ENCODE data around the gene NR6A1.

NR6A1 gene

DNA sequence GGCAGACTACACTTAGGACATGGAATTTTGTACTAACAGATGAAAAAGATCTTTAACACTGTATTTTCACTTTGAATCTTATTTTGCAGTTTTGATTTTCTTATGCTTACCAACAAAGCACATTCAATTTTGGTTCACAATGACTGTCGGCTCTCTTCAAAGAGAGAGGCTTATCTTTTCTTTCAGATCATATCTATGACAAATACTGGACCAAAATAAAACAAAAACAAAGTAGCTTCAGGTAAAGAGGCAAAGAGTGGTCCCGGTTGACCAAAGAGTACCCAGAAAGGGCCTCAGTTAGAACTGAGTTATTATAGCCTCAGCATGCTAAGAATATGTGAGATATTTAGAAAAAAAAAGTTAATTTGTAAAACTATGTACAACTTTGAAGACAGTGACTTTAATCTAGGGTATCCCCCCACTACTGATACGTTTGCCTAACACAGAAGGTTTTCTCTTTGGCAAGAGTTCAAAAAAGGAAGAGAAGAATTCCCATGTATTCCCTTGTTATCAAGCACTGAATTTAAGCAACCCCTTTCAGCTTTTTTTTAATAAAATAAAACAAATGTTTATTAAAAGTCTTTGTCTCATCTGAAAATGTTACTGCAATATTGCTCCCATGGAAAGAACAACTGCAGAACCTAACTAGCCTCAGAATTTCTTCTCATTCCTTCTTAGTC is 50.5 kb downstream of the NR6A1 start:
- DNase-seq, result no peak

DNA sequence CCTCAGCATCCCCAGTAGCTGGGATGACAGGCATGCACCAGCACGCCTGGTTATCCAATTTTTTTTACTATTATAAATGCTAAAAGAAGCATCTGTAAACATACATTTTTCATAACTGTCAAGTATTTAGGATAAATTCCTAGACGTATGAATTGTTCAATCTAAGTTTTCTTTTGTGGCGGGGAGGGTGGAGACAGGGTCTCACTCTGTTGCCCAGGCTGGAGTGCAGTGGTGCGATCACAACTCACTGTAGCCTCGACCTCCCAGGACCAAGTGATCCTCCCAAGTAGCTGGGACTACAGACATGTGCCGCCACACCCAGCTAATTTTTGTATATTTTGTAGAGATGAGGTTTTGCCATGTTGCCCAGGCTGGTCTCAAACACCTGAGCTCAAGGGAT is 52.2 kb downstream of the NR6A1 start:
- no peak for DNase-seq

DNA sequence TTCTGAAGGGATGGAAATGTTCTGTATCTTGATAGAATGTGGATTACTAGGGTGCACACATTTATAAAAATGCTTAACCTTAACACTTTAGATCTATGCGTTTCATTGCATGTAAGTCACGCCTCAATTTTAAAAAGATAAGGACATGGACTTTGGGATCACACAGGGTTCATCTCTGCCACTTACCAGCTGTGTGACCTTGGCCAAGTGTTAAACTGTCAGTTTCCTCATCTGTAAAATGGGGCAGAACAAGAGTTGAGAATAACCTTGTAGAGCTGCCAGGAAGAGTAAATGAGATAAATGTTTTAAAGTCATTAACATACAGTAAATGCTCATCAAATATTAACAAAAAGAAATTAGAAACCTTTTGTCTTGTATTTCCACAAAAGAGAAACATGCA is 53.5 kb downstream of the NR6A1 start:
- DNase-seq, result no peak

DNA sequence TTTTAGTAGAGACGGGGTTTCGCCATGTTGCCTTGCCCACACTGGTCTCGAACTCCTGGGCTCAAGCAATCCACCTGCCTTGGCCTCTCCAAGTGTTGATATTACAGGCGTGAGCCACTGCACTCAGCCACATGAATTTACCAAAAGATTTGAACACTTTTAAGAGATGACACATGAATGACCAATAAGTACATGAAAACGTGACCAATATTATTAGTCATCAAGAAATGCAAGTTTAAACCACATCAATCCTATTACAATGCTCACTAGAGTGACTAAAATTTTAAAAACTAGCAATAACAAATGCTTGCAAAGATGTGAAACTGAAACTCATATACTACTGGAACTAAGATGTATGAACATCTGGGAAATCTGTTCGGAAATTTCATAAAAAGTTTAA is 54.3 kb downstream of the NR6A1 start:
- DNase-seq, result no peak

DNA sequence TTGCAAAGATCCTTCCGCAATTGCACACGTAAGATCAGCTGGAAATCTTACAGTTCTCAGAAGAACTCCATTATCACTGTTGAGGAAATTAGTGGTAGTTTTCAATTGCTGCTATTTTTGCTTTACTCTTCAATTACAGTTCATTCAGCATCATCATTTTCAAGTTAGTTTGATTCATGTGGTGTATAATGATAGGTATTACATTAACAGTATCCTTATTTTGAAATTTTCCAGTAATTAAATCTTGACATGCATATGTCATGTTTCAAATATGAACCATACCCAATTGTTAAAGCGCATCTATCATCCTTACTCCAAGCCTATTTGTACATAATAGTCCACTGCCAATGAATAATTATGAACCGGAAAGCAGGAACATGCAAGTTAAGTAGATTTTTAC is 60.3 kb downstream of the NR6A1 start:
- no peak for DNase-seq

DNA sequence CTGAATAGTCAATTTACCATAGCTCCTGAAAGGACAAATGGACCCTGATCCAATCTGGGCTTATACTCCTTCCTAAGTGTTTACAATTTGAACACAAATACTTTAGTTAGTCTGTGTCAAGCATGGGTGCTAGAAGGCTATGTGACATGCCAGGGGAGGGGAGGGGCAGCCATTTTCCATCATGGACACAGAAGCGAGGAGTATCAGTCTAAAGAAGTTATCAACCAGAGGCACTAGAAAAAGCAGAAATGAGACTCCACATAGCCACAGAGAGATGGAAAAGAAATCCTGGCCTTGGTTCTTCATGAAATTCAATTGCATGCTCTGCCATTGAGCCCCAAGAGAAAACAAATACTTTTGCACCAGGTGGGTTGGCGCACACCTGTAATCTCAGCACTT is 61.8 kb downstream of the NR6A1 start:
- no peak for DNase-seq

DNA sequence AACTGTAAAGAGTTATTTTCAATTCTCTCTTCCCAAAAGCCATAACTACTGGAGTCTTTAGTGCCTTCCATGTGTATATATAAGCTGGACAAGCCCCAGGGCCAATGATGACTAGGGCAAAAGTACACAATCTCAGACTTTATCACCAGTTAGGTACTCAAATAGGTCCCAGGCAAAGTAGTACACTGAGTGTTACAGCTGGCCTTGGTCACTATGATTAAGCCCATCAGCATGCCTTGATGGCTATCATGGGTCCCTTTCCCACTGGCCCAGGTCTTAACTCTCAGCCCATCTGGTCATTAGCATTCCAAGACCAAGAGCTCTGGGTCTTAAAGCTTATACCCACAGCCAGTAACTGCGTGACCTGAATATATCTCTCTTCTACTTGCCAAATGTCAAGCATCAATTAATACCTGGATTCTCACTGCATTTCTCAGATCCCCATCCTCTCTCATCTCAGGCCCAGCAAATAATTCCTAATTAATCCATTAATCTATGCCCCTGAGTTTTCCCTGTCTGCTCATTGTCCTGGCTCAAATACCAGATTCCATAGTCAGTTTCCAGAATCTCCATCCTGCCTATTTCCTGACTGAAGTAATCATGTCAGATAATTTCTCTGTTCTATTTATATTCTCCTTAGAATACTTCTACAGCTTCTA is 62.3 kb downstream of the NR6A1 start:
- DNase-seq, result no peak

DNA sequence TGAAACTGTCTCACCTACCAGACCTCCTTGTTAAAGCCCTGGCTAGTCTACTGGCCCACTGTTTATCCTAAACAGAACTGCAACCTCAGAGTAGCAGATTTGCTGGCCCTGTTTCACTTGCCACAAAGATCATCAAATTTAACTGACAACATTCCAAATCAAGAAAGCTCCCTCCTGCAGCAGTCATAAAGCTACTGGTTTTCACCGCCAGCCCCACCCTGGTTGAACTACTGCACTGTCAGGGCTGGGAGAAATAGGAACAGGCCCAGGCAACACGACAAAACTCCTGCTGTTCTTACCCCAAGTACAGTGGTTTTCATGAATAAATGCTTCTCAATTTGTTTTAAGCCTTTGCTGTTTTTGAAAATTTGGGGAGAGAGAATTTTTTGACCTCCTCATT is 63.0 kb downstream of the NR6A1 start:
- DNase-seq, result no peak

DNA sequence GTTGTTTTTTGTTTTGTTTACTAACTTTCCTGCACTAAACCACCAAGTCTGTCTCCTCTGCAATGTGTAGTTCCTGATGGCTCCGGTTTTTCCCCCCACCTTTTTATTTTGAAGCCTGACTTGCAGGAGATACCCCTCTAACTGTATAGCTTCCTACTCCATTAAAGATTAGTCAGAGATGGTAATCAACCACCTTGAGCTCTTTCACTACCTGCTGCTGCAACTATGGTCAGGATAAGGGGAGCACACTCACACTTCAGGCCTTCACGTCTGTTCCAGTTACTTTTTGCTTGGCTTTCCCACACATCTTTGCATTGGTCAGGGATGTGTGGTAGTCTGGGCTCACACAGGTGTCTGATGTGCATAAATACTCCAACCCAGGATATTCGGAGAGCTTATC is 63.4 kb downstream of the NR6A1 start:
- DNase-seq, result no peak

DNA sequence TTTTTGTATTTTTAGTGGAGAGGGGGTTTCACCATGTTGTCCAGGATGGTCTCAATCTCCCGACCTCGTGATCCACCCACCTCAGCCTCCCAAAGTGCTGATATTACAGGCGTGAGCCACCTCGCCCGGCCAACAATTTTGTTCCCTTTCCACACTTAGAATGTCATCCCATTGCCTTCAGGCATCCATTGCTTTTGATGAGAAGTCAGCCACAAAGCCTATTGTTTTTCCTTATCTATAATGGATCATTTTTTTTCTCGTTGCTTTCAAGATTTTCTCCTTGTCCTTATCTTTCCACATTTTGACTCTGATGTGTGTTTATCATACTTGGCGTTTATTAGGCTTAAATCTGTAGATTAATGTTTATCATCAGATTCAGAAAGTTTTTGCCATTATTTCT is 64.4 kb downstream of the NR6A1 start:
- DNase-seq, result no peak

DNA sequence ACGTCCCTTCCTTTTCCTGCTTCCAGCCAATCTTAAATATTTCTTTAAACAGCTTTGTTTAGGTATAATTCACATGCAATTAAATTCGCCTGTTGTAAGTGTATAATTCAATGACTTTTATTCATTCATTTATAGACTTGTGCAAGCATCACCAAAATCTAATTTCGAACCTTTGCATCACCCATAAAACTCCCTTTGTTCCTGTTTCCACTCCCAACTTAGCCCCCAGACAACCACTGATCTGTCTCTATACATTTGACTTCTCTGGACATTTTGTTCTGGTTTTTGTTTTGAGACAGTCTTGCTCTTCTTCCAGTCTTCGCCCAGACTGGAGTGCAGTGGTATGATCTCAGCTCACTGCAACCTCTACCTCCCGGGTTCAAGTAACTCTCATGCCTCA is 71.5 kb downstream of the NR6A1 start:
- DNase-seq, result no peak

DNA sequence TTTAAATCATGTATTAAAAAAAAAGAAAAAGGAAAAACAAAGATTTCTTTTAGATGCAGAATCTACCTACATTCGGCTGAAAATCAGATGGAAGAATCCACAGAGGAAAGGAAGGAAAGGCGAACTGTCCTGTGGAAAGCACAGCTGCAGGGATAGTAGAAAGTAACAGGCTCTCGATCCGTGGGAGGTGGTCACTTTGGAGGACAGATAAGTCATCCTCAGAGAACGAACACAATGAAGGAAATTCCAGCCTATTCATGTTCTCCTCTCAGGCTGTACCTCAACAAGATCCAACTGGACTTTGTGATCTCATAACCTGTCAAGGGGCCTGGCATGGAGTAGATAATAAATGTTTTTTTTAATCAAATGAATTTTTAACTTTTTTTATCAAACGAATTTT is 72.8 kb downstream of the NR6A1 start:
- DNase-seq, result no peak

DNA sequence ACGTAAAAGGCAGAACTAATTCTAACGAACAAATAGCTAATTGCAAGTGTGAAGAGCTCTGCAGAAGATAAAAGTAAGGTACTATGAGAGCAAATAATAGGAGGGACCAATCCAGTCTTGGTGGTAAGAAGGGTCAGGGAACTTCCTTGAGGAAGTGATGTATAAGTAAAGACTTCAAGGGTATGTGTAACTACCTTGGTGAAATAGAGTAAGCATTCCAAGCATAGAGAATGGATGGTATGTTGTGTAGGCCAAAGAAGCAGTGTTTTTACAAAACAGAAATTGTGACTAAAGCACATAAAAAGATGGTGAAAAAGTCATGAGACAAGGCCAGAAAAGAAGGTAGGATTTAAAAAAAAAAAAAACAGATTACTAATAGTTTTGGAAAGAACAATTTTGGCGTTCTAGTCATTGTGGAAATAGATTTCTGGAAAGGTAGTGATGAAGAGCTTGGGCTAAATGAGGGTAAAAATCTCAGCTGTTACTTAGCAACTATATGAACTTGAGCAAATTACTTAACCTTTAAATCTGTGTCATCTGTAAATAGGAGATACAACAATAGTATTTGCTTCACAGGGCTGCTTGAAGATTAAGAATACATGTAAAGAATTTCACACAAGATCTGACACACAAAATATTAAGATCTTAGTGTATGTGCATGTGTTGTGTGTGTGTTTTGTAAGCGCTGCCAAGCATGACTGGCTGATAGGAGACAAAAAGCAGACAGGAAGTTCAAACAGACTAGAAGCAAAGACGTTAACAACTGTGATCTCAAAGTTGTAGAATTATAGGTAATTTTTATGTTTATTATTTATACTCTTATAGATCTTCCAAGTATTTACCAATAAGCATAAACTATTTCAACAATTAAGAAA is 73.5 kb downstream of the NR6A1 start:
- no peak for DNase-seq

DNA sequence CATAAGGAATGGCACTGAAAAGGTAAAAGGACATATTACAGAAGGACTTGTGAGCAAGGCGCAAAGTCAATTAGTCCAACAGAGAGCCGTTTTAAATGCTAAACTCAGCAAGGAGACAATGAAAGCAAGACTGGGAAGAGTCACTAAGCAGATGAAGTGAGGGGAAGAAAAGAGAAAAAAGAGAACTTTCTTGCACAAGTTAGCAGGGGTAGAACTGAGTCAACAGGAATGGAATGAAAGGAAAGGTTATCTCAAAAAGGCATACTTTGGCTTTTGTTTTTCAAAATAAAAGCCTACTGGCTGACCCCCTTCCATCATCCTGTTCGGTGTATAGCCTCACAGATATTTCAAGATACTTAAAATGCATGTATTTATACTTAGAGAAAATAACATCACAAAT is 75.0 kb downstream of the NR6A1 start:
- DNase-seq, result no peak

DNA sequence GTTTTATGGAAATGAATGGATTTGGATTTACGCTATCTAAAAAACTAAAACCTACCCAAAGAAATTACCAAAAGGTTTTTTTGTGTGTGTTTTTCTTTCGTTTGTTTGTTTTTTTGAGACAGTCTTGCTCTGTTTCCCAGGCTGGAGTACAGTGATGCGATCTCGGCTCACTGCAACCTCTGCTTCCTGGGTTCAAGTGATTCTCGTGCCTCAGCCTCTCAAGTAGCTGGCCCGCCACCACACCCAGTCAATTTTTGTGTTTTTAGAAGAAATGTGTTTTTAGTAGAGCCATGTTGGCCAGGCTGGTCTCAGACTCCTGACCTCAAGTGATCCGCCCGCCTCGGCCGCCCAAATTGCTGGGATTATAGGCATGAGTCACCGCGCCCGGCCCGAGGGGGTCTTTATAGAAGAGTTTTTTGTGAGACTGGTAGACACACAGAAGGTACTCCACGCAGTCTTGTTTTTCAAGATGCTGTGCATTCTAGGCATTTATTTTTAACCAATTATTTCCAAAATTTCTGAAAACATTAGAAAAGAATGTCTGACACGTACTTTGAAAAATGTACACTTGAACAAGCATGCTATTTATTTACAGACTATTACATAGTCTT is 75.7 kb downstream of the NR6A1 start:
- DNase-seq, result no peak

DNA sequence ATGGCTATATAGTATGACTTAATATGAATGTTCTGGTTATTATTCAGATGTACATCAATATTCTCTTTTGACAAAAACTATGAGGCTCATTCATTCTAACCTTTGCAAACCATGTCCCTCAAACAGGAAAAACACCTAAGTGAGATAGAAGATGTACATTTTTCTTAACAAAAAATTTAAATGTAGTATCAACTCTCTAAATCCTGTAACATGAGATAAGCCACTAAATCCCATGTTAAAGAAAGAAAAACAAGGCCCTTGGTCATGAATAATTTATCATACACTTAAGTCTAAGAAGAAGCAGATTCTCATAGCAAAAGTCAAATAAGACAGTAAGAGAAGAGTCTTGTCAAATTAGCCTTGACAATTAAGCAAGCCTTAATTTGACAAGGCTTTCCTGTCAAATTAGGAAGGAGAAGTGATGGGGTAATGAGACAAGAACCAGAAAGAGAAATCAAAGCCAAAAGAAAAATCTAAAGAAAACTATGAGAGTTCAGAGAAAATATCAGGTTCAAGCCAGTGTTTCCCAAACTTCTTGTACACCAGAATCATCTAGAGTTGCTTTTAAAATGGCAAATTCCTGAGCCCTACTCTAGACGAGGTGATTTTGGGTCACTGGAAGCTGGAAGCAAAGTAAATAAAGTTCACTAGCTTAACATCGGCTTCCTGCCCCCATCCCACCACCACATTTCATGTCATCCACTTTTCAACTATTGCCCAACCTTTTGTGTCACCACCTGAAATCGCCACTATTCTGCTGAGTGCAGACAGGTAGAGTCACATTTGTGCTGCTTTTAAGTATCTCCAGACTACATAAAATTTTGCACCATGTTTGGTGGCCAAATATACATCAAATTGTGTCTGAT is 76.5 kb downstream of the NR6A1 start:
- no peak for DNase-seq

DNA sequence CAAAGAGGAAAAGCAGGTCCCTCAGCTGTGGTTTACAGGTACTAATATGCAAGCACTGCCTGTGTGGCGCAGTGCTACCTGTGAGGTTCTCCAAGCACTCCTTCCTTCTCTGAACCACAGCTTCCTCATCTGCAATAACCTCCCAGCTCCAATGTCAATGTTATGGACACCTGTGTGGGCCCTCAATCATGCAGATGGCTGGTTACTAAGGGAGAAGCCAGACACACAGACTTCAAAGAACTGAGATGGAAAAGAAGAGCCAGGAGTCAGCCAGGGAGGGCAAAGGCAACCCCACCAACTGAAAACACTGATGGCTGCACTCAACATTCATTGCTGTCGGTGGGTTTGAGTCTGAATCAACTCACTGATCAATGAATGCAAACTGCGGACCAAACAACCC is 77.7 kb downstream of the NR6A1 start:
- no peak for DNase-seq

DNA sequence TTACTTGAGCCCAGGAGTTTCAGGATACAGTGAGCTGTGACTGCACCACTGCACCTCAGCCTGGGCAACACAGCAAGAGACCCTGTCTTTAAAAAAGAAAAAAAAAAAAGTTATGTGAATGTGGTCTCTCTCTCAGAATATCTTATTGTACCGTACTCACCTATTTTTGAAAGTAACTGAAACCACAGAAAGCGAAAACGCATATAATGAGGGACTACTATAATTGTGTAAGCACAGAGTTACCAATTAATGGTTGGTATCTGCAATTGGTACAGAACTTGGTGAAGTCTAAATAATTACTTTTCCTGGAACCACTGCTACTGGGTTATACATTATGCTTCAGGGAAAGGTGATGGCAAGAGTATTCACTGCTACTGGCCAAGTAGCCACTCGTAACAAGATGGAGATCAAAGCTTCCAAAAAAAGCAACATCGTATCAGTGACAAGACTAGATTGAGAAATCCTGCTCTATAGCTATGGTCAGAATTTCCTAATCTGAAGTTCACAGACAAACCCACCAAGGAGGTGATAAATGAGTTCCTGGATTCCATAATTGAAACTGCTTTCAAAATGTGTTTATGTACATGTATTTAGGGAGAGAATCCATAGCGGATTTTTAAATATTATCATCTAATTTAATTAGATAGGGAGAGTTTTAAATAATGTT is 82.7 kb downstream of the NR6A1 start:
- no peak for DNase-seq

DNA sequence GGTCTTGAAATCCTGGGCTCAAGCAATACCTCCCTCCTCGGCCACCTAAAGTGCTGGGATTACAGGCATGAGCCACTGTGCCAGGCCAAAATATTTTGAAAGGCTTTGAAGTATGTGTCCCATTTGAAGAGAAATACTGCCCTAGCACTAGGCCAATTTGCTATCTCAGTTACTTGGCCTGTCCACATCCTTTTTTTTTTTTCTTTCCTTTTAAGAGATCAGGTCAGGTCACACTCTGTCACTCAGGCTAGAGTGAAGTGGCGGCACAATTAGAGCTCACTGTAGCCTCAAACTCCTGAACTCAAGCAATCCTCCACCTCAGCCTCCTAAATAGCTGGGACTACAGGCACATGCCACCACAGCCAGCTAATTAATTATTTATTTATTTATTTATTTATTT is 84.2 kb downstream of the NR6A1 start:
- no peak for DNase-seq

DNA sequence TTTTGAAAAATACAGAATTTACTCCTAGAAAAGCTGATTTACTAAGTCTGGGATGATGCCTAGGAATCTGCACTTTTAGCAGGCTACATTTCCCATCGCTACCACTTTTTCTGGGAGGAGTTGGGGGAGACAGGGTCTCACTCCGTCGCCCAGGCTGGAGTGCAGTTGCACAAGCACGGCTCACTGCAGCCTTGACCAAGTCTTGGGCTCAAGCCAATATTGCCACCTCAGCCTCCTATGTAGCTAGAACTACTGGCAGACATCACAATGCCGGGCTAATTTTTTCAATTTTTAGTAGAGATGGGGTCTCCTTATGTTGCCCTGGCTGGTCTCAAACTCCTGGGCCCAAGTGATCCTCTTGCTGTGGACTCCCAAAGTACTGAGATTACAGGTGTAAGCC is 85.9 kb downstream of the NR6A1 start:
- DNase-seq, result no peak

DNA sequence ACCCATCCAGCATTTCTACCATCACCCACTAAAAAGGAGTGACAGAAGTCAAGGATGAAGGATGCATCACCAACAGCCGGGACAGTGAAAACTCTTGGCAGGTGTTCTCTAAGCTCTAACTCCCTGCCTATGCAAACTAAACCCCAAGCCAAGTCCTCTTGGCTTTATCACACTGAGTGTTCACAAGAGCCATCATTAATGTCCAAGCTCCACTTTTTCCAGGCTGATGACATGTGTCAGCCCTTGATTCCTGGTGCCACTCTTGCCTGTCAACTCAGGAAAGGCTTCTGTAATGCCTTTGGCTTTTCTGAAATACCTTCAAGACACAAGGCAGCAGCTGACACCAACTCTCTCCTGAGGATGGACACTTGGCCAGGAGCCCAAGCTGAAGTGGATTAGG is 86.9 kb downstream of the NR6A1 start:
- no peak for DNase-seq

DNA sequence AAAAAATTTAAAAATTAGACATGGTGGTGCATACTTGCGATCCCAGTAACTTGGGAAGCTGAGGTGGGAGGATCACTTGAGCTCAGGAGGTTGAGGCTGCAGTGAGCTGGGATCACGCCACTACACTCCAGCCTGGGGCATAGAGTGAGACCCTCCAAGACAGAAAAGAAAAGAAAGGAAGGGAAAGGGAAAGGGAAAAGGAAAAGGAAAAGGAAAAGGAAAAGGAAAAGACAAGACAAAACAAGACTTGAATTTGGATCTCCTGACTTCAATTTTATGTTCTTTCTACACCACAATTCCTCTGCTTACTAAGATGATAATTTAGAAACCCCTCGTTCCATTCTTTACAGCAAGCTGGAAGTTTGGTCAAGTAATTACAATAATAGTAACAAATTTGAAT is 88.1 kb downstream of the NR6A1 start:
- no peak for DNase-seq

All from NCI-H1694 treated with DMSO at 0.1 percent for 48 hours (cell line).